HG03571 (cell line): ENCODE measurements around the gene RPTOR.
"Not testable (repeated sequence)": the region's sequence is repeated elsewhere in the genome, so short reads cannot be mapped to it uniquely, and the experiment has no call there.

ENCODE experiments used
- ATAC-seq: cut with Tn5 transposase; IDR thresholded peaks from one replicate; pipeline ENCODE4 v1.9.1; 2021; ENCODE audit not compliant: unreplicated experiment

The RPTOR gene

GRCh38 chr17:80546267-80546666, 1.6 kb downstream of the RPTOR start:
- ATAC-seq: no peak

GRCh38 chr17:80552523-80552922, 7.9 kb downstream of the RPTOR start:
- no peak for ATAC-seq

DNA sequence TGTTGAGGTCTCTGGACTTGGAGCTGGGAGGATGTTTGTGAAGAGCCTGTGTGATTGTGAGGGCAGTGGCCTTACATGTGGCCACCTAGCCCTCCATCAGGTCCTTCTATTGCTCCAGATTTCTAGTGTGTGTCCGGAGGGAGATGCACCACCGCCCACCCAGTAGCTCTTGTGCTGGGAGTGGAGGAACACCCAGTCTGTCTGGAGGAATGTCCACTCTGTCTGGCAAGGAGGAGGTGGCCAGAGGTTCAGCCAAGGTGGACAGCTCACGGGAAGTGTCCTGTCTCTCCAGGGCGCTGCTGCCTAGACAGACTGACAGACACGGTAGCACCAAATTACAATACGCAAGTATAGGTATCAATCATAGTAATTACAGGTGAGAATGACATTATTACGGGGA, 10.6 kb downstream of the RPTOR start:
- ATAC-seq: no peak

DNA sequence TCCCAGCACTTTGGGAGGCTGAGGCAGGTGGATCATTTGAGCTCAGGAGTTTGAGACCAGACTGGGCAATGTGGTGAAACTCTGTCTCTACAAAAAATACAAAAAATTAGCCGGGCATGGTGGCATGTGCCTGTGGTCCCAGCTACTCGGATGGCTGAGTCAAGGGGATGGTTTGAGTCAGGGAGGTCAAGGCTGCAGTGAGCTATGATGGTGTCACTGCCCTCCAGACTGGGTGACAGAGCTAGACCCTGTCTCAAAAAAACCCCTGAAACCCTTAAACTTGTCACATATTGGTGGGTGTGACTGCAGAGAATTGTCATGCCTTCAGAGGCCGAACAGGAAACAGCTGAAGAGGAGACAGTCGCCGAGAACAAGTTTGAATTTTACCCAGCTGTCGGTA, 13.4 kb downstream of the RPTOR start:
- no peak for ATAC-seq

- no peak for ATAC-seq
These were observed 15.2 kb downstream of the RPTOR start for GRCh38 chr17:80559825-80560251.

- ATAC-seq: no peak
These were observed 17.0 kb downstream of the RPTOR start for GRCh38 chr17:80561541-80562114.

DNA sequence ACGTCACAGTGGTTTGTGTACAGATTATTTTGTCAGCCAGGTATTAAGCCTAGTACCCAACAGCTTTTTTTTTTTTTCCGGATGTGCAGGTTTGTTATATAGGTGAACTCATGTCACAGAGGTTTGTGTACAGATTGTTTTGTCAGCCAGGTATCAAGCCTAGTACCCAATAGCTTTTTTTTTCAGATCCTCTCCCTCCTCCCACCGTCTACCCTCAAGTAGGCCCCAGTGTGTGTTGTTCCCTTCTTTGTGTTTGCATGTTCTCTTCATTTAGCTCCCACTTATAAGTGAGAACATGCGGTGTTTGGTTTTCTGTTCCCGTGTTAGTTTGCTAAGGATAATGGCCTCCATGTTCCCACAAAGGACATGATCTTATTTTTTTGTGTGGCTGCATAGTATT, 19.9 kb downstream of the RPTOR start:
- no peak for ATAC-seq

DNA sequence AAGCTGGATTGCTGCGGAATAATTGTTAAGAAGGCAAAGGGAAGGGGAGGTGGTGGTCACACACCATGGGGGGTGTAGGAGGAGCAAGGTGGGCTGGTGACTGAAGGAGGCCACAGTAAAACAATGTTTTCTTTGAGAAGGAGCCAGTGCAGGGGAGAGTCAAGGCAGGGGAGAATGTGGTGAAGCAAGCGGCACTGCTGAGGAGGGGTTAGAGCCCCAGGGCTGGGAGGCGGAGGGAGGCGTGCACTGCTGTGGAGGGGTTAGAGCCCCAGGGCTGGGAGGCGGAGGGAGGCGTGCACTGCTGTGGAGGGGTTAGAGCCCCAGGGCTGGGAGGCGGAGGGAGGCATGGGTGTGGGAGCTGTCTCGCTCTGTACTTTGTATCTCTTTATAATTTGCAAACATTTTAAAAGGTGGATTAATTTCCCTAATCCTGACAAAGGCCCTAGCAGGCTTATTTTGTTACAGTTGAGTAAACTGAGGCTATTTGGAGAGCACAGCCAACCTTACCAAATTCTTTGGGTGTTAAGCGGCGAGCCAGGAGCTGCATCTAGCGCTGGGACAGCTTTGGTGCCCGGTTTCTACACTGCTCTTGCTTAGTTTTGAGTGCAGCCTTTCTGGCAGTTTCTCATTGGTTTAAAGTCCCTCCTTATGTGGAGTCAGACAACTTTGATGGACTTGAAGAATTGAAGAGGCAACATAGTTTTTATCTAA, 20.9 kb downstream of the RPTOR start:
- ATAC-seq: no peak

DNA sequence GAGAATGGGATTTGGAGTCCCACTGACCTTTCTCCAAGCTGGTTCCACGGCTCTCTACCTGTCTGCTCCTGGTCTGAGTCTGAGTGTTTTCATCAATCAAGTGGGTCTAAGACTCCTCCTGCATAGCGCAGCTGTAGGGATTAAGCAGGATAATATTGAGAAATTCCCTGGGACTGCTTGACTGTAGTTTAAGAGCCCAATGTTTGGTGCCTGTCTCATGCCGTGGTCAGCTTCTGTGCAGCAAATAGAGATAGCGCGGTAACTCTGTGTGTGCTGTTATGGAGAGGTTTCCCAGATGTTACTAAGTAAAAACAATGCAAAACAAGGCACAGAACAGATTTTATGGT, 21.4 kb downstream of the RPTOR start:
- ATAC-seq: no peak

- no peak for ATAC-seq
These were observed 23.6 kb downstream of the RPTOR start for GRCh38 chr17:80568246-80568645.

- no peak for ATAC-seq
These were observed 25.3 kb downstream of the RPTOR start for GRCh38 chr17:80569924-80570323.

DNA sequence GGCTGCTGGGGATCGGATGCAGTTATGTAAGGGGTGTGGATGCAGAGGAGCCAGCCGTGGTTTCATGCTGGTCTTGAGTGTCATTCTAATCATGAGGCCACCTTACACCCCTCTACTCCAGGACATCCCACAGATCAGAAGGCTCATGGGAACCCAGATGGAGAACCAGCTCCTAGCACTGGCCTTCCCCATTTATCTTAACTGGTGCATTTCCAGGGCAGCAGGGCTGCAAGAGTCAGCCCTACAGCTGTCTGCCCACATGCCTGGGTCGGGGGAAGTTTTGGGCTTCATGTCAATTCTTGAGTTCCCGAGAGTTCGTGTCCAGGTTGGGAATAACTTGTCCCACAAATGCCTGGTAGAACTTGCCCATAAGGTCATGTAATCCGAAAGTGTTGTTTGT, 29.1 kb downstream of the RPTOR start:
- no peak for ATAC-seq

GRCh38 chr17:80574496-80574895, 29.9 kb downstream of the RPTOR start:
- ATAC-seq: no peak

GRCh38 chr17:80575057-80575875, 30.6 kb downstream of the RPTOR start:
- ATAC-seq: no peak

DNA sequence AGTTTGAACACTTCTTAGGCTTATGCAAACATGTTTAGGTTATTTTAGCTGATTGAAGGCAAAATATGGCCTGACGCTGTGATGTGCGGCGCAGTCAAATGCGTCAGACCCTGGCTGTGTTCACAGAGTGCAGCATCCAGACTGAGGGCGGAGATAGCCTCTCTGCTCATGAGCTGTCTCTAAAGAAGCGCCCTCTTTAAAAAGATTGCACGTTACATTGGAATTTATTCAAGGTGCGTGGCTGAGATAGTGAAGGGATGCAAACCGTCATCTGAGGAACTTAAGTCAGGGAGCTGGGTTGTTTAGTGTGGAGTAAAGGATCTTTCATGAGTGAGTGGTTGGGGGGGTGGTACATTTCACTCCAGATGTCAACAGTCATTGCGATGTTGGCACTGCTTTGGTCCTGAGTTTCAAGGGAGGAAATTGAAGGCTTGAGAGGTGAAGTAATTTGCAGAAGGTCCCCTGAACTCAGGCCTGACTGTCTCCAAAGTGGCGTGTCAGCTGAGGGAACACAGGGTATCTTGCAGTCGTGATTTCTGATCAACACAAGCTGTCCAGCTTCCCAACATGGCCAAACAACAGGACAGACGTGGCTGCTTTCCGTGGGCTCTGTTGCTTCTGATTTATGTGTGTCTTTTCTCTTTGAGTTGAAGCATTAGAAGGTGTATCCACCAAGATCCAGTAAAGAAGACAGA, 33.4 kb downstream of the RPTOR start:
- no peak for ATAC-seq

GRCh38 chr17:80578668-80579388, 34.2 kb downstream of the RPTOR start:
- not testable (repeated sequence) for ATAC-seq

DNA sequence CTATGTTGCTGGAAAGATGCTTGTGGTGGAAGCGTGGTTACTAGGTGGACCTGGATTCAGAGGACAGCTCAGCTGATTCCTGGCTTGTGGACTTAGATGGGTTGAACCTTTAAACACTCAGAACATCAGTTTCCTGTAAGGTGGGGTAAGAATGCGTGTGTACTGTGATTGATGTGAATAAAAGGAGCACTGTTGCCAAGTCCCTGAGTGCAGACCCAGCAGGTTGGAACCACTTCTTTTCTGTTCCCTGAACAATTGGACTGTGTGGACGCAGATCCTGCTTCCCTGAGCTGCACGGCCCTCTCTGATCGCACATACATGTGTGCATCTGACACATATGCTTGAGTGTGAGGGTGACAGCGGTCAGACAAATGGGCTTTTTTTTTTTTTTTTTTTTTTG, 37.5 kb downstream of the RPTOR start:
- ATAC-seq: no peak

DNA sequence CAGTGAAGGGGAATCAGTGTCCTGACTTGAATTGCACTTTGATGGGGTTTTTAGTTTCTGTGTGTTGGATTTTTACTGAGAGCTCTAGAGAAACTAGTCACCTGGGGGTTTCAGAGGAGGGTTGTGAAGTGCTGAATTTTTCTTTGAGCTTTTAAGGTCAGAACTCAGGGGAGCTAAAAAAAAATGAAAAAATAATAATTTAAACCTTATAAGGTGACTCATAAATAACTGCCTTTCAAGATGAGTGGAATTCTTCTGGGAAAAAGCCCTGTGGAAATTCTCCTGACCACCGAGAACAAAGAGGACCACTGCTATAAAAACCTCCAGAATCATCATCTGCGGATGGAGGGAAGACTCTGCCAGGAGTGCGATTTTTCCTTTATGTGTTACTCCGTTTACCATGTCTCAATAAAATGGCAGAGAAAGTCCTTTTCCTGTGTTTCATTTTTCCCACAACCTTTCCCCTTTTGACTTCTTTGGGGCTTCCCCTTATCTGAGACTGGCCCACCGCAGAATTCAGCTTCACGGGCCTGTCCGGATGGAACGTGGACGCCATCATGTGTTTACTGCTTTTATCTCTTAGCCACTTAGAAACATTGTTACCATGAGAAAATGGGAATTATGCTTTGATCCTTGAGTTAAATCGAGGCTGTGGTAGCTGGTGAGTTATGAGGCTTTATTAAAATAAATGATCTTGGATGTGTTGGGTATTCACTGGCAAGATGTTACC, 39.7 kb downstream of the RPTOR start:
- ATAC-seq: no peak

- no peak for ATAC-seq
These were observed 41.5 kb downstream of the RPTOR start for GRCh38 chr17:80585890-80586845.
